B cell (primary cell): ENCODE data around the gene GALR1.

Experiments used
- CTCF ChIP-seq: fragments of 200-600 bp; IDR thresholded peaks from one replicate; pipeline ENCODE4 v1.8.0; 2022; ENCODE audit warnings: antibody characterized with exemption, mild to moderate bottlenecking
- EZH2 ChIP-seq: IDR thresholded peaks from 2 replicates; pipeline ENCODE4 v1.6.1; 2012; ENCODE audit warnings: borderline replicate concordance, low read depth, mild to moderate bottlenecking, moderate library complexity, low read length; ENCODE audit not compliant: insufficient read depth, poor library complexity, severe bottlenecking

- TF ChIP-seq CTCF, result no peak
- no peak for TF ChIP-seq EZH2
Observed at GRCh38 chr18:77234504-77235365, 14.9 kb upstream of the GALR1 start.
